ENCODE data around the gene ATP10B.

ATP10B gene

GRCh38 chr5:160637357-160638090, 214.5 kb downstream of the ATP10B start:
- no peak for DNase-seq (ENCODE audit: low spot score)

GRCh38 chr5:160635663-160636062, 216.3 kb downstream of the ATP10B start:
- no peak for DNase-seq (ENCODE audit: low spot score)

GRCh38 chr5:160635046-160635445, 217.0 kb downstream of the ATP10B start:
- DNase-seq (ENCODE audit: low spot score): no peak

- no peak for DNase-seq (ENCODE audit: low spot score)
Observed at GRCh38 chr5:160629003-160629402, 223.0 kb downstream of the ATP10B start.

GRCh38 chr5:160628619-160628968, 223.4 kb downstream of the ATP10B start:
- no peak for DNase-seq (ENCODE audit: low spot score)

GRCh38 chr5:160627921-160628618, 223.9 kb downstream of the ATP10B start:
- DNase-seq (ENCODE audit: low spot score): no peak

GRCh38 chr5:160626322-160626721, 225.7 kb downstream of the ATP10B start:
- DNase-seq (ENCODE audit: low spot score): no peak

- DNase-seq (ENCODE audit: low spot score): no peak
Observed at GRCh38 chr5:160621526-160621925, 230.5 kb downstream of the ATP10B start.

GRCh38 chr5:160620401-160620800, 231.6 kb downstream of the ATP10B start:
- no peak for DNase-seq (ENCODE audit: low spot score)

GRCh38 chr5:160619381-160619780, 232.6 kb downstream of the ATP10B start:
- no peak for DNase-seq (ENCODE audit: low spot score)

- no peak for DNase-seq (ENCODE audit: low spot score)
Observed at GRCh38 chr5:160618286-160618685, 233.7 kb downstream of the ATP10B start.

GRCh38 chr5:160616712-160617497, 235.1 kb downstream of the ATP10B start:
- DNase-seq (ENCODE audit: low spot score): no peak

GRCh38 chr5:160614136-160614535, 237.9 kb downstream of the ATP10B start:
- DNase-seq (ENCODE audit: low spot score): no peak

GRCh38 chr5:160605266-160605665, 246.7 kb downstream of the ATP10B start:
- DNase-seq (ENCODE audit: low spot score): no peak

GRCh38 chr5:160604484-160604883, 247.5 kb downstream of the ATP10B start:
- no peak for DNase-seq (ENCODE audit: low spot score)

GRCh38 chr5:160602744-160603143, 249.3 kb downstream of the ATP10B start:
- DNase-seq (ENCODE audit: low spot score): no peak

GRCh38 chr5:160601046-160601445, 251.0 kb downstream of the ATP10B start:
- DNase-seq (ENCODE audit: low spot score): no peak

GRCh38 chr5:160573318-160573717, 278.7 kb downstream of the ATP10B start:
- DNase-seq (ENCODE audit: low spot score): no peak

- DNase-seq (ENCODE audit: low spot score): no peak
Observed at GRCh38 chr5:160567031-160567705, 284.8 kb downstream of the ATP10B start.

- no peak for DNase-seq (ENCODE audit: low spot score)
Observed at GRCh38 chr5:160565376-160565775, 286.6 kb downstream of the ATP10B start.

- no peak for DNase-seq (ENCODE audit: low spot score)
Observed at GRCh38 chr5:160556846-160557245, 295.2 kb downstream of the ATP10B start.

- DNase-seq (ENCODE audit: low spot score): no peak
Observed at GRCh38 chr5:160555971-160556631, 295.9 kb downstream of the ATP10B start.
